T-helper 17 cell (primary cell): ENCODE measurements around the gene ICA1. TPM values are rescaled to one million over a fixed set of nuclear protein-coding genes. Genes with fewer than 3 reads are reported as not detected.

ENCODE experiments used
- ATAC-seq: fragments of 150-1000 bp; cut with Tn5 transposase; 2 replicates; pipeline ENCODE4 v1.10.0; 2021; ENCODE audit warnings: mild to moderate bottlenecking, moderate library complexity
- DNase-seq, 3 donors: peaks; one replicate each; pipeline versions ENCODE4 v3.0.0 to v3.0.0-alpha.2; 2020 to 2021
- H3K9me3 ChIP-seq: one replicate; pipeline ENCODE4 v1.7.0; 2013; ENCODE audit warnings: low read length, mild to moderate bottlenecking; ENCODE audit not compliant: control insufficient read depth, poor library complexity, severe bottlenecking
- H3K27ac Mint-ChIP-seq: one replicate; pipeline ENCODE4 v1.8.0; 2022; ENCODE audit warnings: mild to moderate bottlenecking, moderate library complexity, mixed read lengths
- H3K27me3 Mint-ChIP-seq: one replicate; pipeline ENCODE4 v1.8.0; 2022; ENCODE audit warnings: mixed read lengths
- H3K36me3 Mint-ChIP-seq: one replicate; pipeline ENCODE4 v1.8.0; 2022; ENCODE audit warnings: low read depth, mixed read lengths
- H3K4me1 Mint-ChIP-seq: one replicate; pipeline ENCODE4 v1.8.0; 2022; ENCODE audit warnings: mild to moderate bottlenecking, mixed read lengths
- H3K4me3 Mint-ChIP-seq: one replicate; pipeline ENCODE4 v1.8.0; 2022; ENCODE audit warnings: mild to moderate bottlenecking, moderate library complexity, mixed read lengths
- total RNA-seq, 4 donors: library from RNA in 2 of 4; stranded (reverse) in 2 of 4; gene quantifications; one replicate each; pipeline ENCODE4 v1.2.3 and lab custom pipeline; 2022 to 2026

ICA1 gene
- total RNA-seq, 2 donors from 2014 or later: 4.5 to 12.8 TPM

GRCh38 chr7:8197994-8198698 lies 63.8 kb downstream of the ICA1 start:
- peaks cover 12% of the 10 kb centered on the region for H3K4me1 Mint-ChIP-seq
- peak; percentile 45 for ATAC-seq
- DNase-seq: no peak
- H3K36me3 Mint-ChIP-seq: peaks cover 2% of the 10 kb centered on the region
- peak overlapping the region; percentile 76 for H3K27ac Mint-ChIP-seq
- H3K27me3 Mint-ChIP-seq: peaks cover 5% of the 10 kb centered on the region
- H3K9me3 ChIP-seq: no peaks in the 10 kb centered on the region
- no peak overlapping the region for H3K4me3 Mint-ChIP-seq

- no peak overlapping the region for H3K27ac Mint-ChIP-seq
- no peak overlapping the region for H3K4me3 Mint-ChIP-seq
- DNase-seq (no peak), ATAC-seq (no peak)
- peaks cover 2% of the 10 kb centered on the region for H3K36me3 Mint-ChIP-seq
- H3K9me3 ChIP-seq: no peaks in the 10 kb centered on the region
- H3K27me3 Mint-ChIP-seq: peaks cover 8% of the 10 kb centered on the region
- H3K4me1 Mint-ChIP-seq: peaks cover 2% of the 10 kb centered on the region
Observed at GRCh38 chr7:8192897-8193296, 69.1 kb downstream of the ICA1 start.

GRCh38 chr7:8190119-8190895 lies 71.7 kb downstream of the ICA1 start:
- Mint-ChIP-seq H3K27me3 (peaks cover 8% of the 10 kb centered on the region), H3K4me3 (no peak overlapping the region), H3K27ac (no peak overlapping the region), H3K36me3 (peaks cover 2% of the 10 kb centered on the region), H3K4me1 (peaks cover 13% of the 10 kb centered on the region)
- H3K9me3 ChIP-seq: no peaks in the 10 kb centered on the region
- ATAC-seq: peak; percentile 87
- peak; percentile 17 to 51 (median 22) for DNase-seq

- H3K9me3 ChIP-seq: no peaks in the 10 kb centered on the region
- ATAC-seq: no peak
- DNase-seq: no peak
- Mint-ChIP-seq H3K27ac (no peak overlapping the region), H3K27me3 (peaks cover 8% of the 10 kb centered on the region), H3K4me3 (no peak overlapping the region), H3K4me1 (peaks cover 14% of the 10 kb centered on the region), H3K36me3 (peaks cover 2% of the 10 kb centered on the region)
Observed at GRCh38 chr7:8189625-8190024, 72.3 kb downstream of the ICA1 start.

- Mint-ChIP-seq H3K4me1 (peaks cover 24% of the 10 kb centered on the region), H3K4me3 (no peak overlapping the region), H3K27me3 (no peaks in the 10 kb centered on the region), H3K36me3 (no peaks in the 10 kb centered on the region), H3K27ac (peak overlapping the region; percentile 14)
- no peaks in the 10 kb centered on the region for H3K9me3 ChIP-seq
- ATAC-seq (no peak), DNase-seq (no peak)
Observed at GRCh38 chr7:8185926-8186683, 75.9 kb downstream of the ICA1 start.

GRCh38 chr7:8184221-8184620 lies 77.7 kb downstream of the ICA1 start:
- peaks cover 24% of the 10 kb centered on the region for H3K4me1 Mint-ChIP-seq

GRCh38 chr7:8179486-8179885 lies 82.5 kb downstream of the ICA1 start:
- no peaks in the 10 kb centered on the region for H3K9me3 ChIP-seq
- ATAC-seq (no peak), DNase-seq (no peak)
- H3K4me3 Mint-ChIP-seq: no peak overlapping the region
- peaks cover 41% of the 10 kb centered on the region for H3K4me1 Mint-ChIP-seq
- H3K27ac Mint-ChIP-seq: peak overlapping the region; percentile 85
- H3K27me3 Mint-ChIP-seq: no peaks in the 10 kb centered on the region
- no peaks in the 10 kb centered on the region for H3K36me3 Mint-ChIP-seq

More at GRCh38 chr7:8184221-8184620, 77.7 kb downstream of the ICA1 start:
- DNase-seq (no peak), ATAC-seq (no peak)
- Mint-ChIP-seq H3K27me3 (no peaks in the 10 kb centered on the region), H3K27ac (no peak overlapping the region), H3K36me3 (no peaks in the 10 kb centered on the region), H3K4me3 (no peak overlapping the region)
- H3K9me3 ChIP-seq: no peaks in the 10 kb centered on the region

GRCh38 chr7:8178353-8178752 lies 83.6 kb downstream of the ICA1 start:
- peaks cover 44% of the 10 kb centered on the region for H3K4me1 Mint-ChIP-seq
- DNase-seq (no peak), ATAC-seq (no peak)
- H3K36me3 Mint-ChIP-seq: no peaks in the 10 kb centered on the region
- H3K4me3 Mint-ChIP-seq: peak overlapping the region; percentile 74
- no peaks in the 10 kb centered on the region for H3K9me3 ChIP-seq
- H3K27me3 Mint-ChIP-seq: no peaks in the 10 kb centered on the region
- H3K27ac Mint-ChIP-seq: peak overlapping the region; percentile 98

- no peaks in the 10 kb centered on the region for H3K9me3 ChIP-seq
- Mint-ChIP-seq H3K4me1 (peaks cover 39% of the 10 kb centered on the region), H3K4me3 (peak overlapping the region; percentile 86), H3K36me3 (no peaks in the 10 kb centered on the region), H3K27ac (peak overlapping the region; percentile 98), H3K27me3 (no peaks in the 10 kb centered on the region)
- DNase-seq: no peak
- ATAC-seq: peak; percentile 22
Observed at GRCh38 chr7:8177109-8177933, 84.6 kb downstream of the ICA1 start.

GRCh38 chr7:8176370-8177081 lies 85.4 kb downstream of the ICA1 start:
- H3K9me3 ChIP-seq: no peaks in the 10 kb centered on the region
- Mint-ChIP-seq H3K27me3 (no peaks in the 10 kb centered on the region), H3K36me3 (no peaks in the 10 kb centered on the region), H3K4me1 (peaks cover 36% of the 10 kb centered on the region), H3K27ac (peak overlapping the region; percentile 98), H3K4me3 (peak overlapping the region; percentile 86)
- DNase-seq (peak; percentile 16 to 41 (median 35)), ATAC-seq (peak; percentile 90)

GRCh38 chr7:8175929-8176369 lies 86.0 kb downstream of the ICA1 start:
- Mint-ChIP-seq H3K36me3 (no peaks in the 10 kb centered on the region), H3K4me1 (peaks cover 36% of the 10 kb centered on the region), H3K4me3 (peak overlapping the region; percentile 86), H3K27me3 (no peaks in the 10 kb centered on the region), H3K27ac (peak overlapping the region; percentile 98)
- H3K9me3 ChIP-seq: no peaks in the 10 kb centered on the region
- DNase-seq: peak in 1 of 3 donors; percentile 7
- no peak for ATAC-seq
